DND-41 (cell line): ENCODE measurements around the gene EPB41L5.

Source experiments
- ATAC-seq: fragments of 200-7000 bp; cut with Tn5 transposase; 3 replicates; pipeline ENCODE4 v1.9.1; 2021; ENCODE audit warnings: low read depth; ENCODE audit not compliant: insufficient read depth
- DNase-seq: peaks from one replicate; pipeline ENCODE4 v3.0.0-alpha.2; 2020
- H2AFZ ChIP-seq: 2 replicates; pipeline ENCODE4 v1.6.0; 2012; ENCODE audit warnings: low read depth, low read length
- H3K27ac ChIP-seq: 2 replicates; pipeline ENCODE4 v1.5.1; 2012; ENCODE audit warnings: low read length, inconsistent platforms
- H3K27me3 ChIP-seq: fragments of 200-600 bp; sonication (generic); 2 replicates; pipeline ENCODE4 v1.6.0; 2012; ENCODE audit warnings: low read length, mild to moderate bottlenecking, inconsistent platforms; ENCODE audit not compliant: insufficient read depth, poor library complexity
- H3K36me3 ChIP-seq: 2 replicates; pipeline ENCODE4 v1.5.1; 2012; ENCODE audit warnings: low read length, inconsistent platforms; ENCODE audit not compliant: insufficient read depth
- H3K4me1 ChIP-seq: 2 replicates; pipeline ENCODE4 v1.5.1; 2012; ENCODE audit warnings: mild to moderate bottlenecking, low read length; ENCODE audit not compliant: insufficient read depth
- H3K4me2 ChIP-seq: 2 replicates; pipeline ENCODE4 v1.6.0; 2012; ENCODE audit warnings: mild to moderate bottlenecking, moderate library complexity, low read length, inconsistent platforms; ENCODE audit not compliant: insufficient read depth
- H3K4me3 ChIP-seq, 2 experiments: fragments of 200-600 bp in 1 of 2; shearing (Covaris generic) in 1 of 2; 2 replicates each; pipeline ENCODE4 v1.5.1; 2012 to 2016; ENCODE audit warnings: inconsistent platforms in 2 of 2, low read length in 2 of 2, mild to moderate bottlenecking in 2 of 2, low read depth in 1 of 2, moderate library complexity in 1 of 2
- H3K79me2 ChIP-seq: 2 replicates; pipeline ENCODE4 v1.6.0; 2012; ENCODE audit warnings: low read length, inconsistent platforms; ENCODE audit not compliant: insufficient read depth
- H3K9ac ChIP-seq: 2 replicates; pipeline ENCODE4 v1.6.0; 2012; ENCODE audit warnings: low read depth, mild to moderate bottlenecking, inconsistent platforms, low read length, moderate library complexity
- H3K9me3 ChIP-seq: 2 replicates; pipeline ENCODE4 v1.5.1; 2012; ENCODE audit warnings: low read length, moderate library complexity, mild to moderate bottlenecking, inconsistent platforms; ENCODE audit not compliant: insufficient read depth, severe bottlenecking
- H4K20me1 ChIP-seq: 2 replicates; pipeline ENCODE4 v1.6.0; 2012; ENCODE audit warnings: low read length; ENCODE audit not compliant: insufficient read depth
- CTCF ChIP-seq: IDR thresholded peaks from 2 replicates; pipeline ENCODE4 v1.5.1; 2012; ENCODE audit warnings: borderline replicate concordance, low read length, moderate library complexity, mild to moderate bottlenecking; ENCODE audit not compliant: poor library complexity, severe bottlenecking; ENCODE audit errors: extremely low read depth
- EZH2 ChIP-seq: IDR thresholded peaks from 3 replicates; pipeline ENCODE4 v1.6.1; 2012; ENCODE audit warnings: borderline replicate concordance, low read depth, mild to moderate bottlenecking, moderate library complexity, low read length, inconsistent platforms; ENCODE audit not compliant: severe bottlenecking

EPB41L5 gene

DNA sequence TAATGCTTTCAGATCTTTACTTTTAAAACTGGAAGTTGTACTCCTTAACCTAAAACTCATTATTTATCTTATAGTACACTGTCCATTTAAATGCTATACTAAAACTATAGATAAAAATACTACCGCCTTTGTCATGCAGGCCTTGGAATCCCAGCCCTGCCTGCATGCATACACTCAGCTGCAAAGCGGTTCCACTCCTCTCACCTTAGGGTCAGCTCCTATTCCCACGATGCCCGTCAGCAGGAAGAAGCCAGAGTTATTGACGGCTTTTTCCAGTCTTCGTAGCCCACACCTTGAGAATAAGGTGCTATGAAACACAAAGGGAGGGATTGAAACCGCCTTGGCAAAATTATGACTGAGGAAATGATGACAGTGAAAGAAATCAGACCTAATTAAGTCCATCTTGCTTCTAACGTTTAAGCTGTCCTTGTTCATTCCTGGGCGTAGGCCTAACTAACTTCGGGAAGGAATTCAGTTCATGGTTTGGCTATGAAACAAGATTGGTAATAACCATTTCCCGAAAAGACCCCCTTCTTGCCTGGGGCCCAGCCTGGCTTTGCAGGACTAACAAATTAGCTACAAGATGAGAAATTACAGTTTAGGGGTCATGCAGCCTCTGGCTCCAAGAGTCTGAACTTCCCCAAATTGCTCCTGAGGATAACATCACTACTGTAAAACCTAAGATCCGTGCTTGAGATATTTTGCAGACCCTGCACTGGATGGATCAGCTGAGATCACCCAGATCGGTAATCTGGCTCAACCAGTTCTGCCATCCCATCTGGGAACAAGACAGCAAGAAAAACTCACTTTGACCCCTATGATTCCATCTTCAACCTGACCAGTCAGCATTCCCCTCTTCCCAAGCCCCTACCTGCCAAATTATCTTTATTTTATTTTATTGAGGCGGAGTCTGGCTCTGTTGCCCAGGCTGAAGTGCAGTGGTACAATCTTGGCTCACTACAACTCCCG, 17.1 kb downstream of the EPB41L5 start:
- H3K4me1 ChIP-seq, result no peaks in the 10 kb centered on the region
- peaks cover 3% of the 10 kb centered on the region; the same call in 1 of the 2 replicates for H3K36me3 ChIP-seq
- no peak overlapping the region for H3K27ac ChIP-seq
- no peak overlapping the region for H2AFZ ChIP-seq
- no peak overlapping the region for H3K4me2 ChIP-seq
- TF ChIP-seq EZH2, result no peak
- TF ChIP-seq CTCF, result no peak
- no peak overlapping the region for H3K9ac ChIP-seq
- H3K4me3 ChIP-seq, result no peak overlapping the region
- DNase-seq, result no peak
- no peaks in the 10 kb centered on the region for H3K27me3 ChIP-seq
- ATAC-seq, result no peak
- H4K20me1 ChIP-seq, result no peaks in the 10 kb centered on the region; the same call in 1 of the 2 replicates
- H3K79me2 ChIP-seq, result peaks cover 39% of the 10 kb centered on the region
- no peaks in the 10 kb centered on the region for H3K9me3 ChIP-seq

DNA sequence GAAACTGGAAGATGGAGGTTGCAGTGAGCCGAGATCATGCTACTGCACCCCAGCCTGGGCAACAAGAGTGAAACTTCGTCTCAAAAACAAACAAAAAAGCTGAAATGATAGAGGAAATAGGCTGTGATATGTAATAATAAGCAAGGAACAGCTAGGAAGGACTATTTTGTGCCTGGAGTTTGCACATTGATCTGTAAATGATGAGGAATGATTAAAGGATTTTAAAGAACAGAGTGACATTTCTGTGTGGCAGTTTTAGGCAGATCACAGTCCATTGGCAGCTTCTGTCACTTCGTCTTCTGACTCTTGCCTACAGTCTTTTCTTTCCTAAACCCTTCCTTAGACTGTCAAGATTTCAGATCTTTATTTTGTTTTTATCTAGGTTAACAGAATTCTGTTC, 19.4 kb downstream of the EPB41L5 start:
- no peak overlapping the region for H3K4me3 ChIP-seq
- no peak overlapping the region for H3K9ac ChIP-seq
- no peaks in the 10 kb centered on the region; the same call in 1 of the 2 replicates for H4K20me1 ChIP-seq
- ATAC-seq, result no peak
- no peaks in the 10 kb centered on the region for H3K4me1 ChIP-seq
- no peak overlapping the region for H3K4me2 ChIP-seq
- peaks cover 25% of the 10 kb centered on the region; the same call in 1 of the 2 replicates for H3K79me2 ChIP-seq
- H2AFZ ChIP-seq, result no peak overlapping the region
- no peaks in the 10 kb centered on the region for H3K36me3 ChIP-seq
- no peaks in the 10 kb centered on the region for H3K27me3 ChIP-seq
- H3K9me3 ChIP-seq, result no peaks in the 10 kb centered on the region
- TF ChIP-seq EZH2 (no peak), CTCF (no peak)
- no peak for DNase-seq
- no peak overlapping the region for H3K27ac ChIP-seq

DNA sequence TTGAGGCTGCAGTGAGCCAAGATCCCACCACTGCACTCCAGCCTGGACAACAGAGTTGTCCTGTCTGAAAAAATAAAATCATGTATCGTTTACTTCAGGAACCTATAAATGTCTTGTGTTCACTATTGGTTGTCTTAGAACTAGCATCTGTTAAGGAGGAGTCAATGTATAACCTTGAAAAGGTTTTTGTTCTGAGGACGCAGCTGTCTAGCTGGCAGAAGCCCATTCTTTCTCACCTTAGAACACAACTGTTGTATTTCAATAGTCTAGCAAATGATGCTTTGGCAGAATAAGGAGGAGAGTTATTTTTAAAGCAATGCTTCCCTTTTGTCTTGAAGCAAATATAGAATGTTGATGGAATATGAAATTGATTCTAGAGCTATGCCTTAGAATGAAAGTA, 21.1 kb downstream of the EPB41L5 start:
- ATAC-seq (no peak), DNase-seq (no peak)
- Histone ChIP-seq H3K4me1 (no peaks in the 10 kb centered on the region), H3K9ac (no peak overlapping the region), H3K27ac (no peak overlapping the region), H3K4me2 (no peak overlapping the region), H3K79me2 (peaks cover 16% of the 10 kb centered on the region; the same call in 1 of the 2 replicates), H3K27me3 (no peaks in the 10 kb centered on the region), H3K36me3 (no peaks in the 10 kb centered on the region), H2AFZ (no peak overlapping the region), H3K4me3 (no peak overlapping the region), H4K20me1 (no peaks in the 10 kb centered on the region), H3K9me3 (no peaks in the 10 kb centered on the region)
- no peak for TF ChIP-seq EZH2
- no peak for TF ChIP-seq CTCF
